ENCODE data around the gene HDAC11.
"Not testable (repeated sequence)": the region's sequence is repeated elsewhere in the genome, so short reads cannot be mapped to it uniquely, and the experiment has no call there.

The HDAC11 gene

GRCh38 chr3:13479582-13480339, at the start of gene HDAC11:
TSS of gene HDAC11 (plus strand) at chr3:13480306. CDS start at chr3:13480348, 42 bp downstream.
- peak; percentile 98 for DNase-seq

GRCh38 chr3:13430411-13430875, 49.7 kb upstream of the HDAC11 start:
- not testable (repeated sequence) for DNase-seq

- DNase-seq = no peak
Observed at GRCh38 chr3:13432093-13432492, 48.0 kb upstream of the HDAC11 start.

- DNase-seq = no peak
Observed at GRCh38 chr3:13433912-13434311, 46.2 kb upstream of the HDAC11 start.

- not testable (repeated sequence) for DNase-seq
Observed at GRCh38 chr3:13436213-13436612, 43.9 kb upstream of the HDAC11 start.

GRCh38 chr3:13440204-13440817, 39.8 kb upstream of the HDAC11 start:
- no peak for DNase-seq

GRCh38 chr3:13442882-13443281, 37.2 kb upstream of the HDAC11 start:
- not testable (repeated sequence) for DNase-seq

- peak; percentile 73 for DNase-seq
Observed at GRCh38 chr3:13451301-13451673, 28.8 kb upstream of the HDAC11 start.

- DNase-seq = peak; percentile 64
Observed at GRCh38 chr3:13452490-13453335, 27.4 kb upstream of the HDAC11 start.

- no peak for DNase-seq
Observed at GRCh38 chr3:13455644-13456043, 24.5 kb upstream of the HDAC11 start.

GRCh38 chr3:13457593-13457992, 22.5 kb upstream of the HDAC11 start:
- DNase-seq = no peak

- DNase-seq = no peak
Observed at GRCh38 chr3:13459605-13460340, 20.3 kb upstream of the HDAC11 start.

- DNase-seq = no peak
Observed at GRCh38 chr3:13460341-13460736, 19.8 kb upstream of the HDAC11 start.

- peak; percentile 85 for DNase-seq
Observed at GRCh38 chr3:13461169-13462124, 18.7 kb upstream of the HDAC11 start.

GRCh38 chr3:13462125-13462629, 17.9 kb upstream of the HDAC11 start:
- no peak for DNase-seq

GRCh38 chr3:13462822-13463221, 17.3 kb upstream of the HDAC11 start:
- no peak for DNase-seq

- DNase-seq = no peak
Observed at GRCh38 chr3:13463618-13464400, 16.3 kb upstream of the HDAC11 start.

- no peak for DNase-seq
Observed at GRCh38 chr3:13465236-13465873, 14.8 kb upstream of the HDAC11 start.

GRCh38 chr3:13466781-13467180, 13.3 kb upstream of the HDAC11 start:
- no peak for DNase-seq
